ENCODE data around the gene TNP1. TPM values are rescaled to one million over a fixed set of nuclear protein-coding genes. Genes with fewer than 3 reads are reported as not detected.

Gene TNP1
- total RNA-seq, 4 donors from 2014 or later = not detected

- Histone ChIP-seq H3K27me3 (no peaks in the 10 kb centered on the region), H3K4me3 (no peak overlapping the region), H3K4me1 (peaks cover 77 to 84% of the 10 kb centered on the region in 2 donors), H3K9me3 (no peaks in the 10 kb centered on the region), H3K36me3 (no peaks in the 10 kb centered on the region), H3K27ac (peak overlapping the region; percentile 88 to 95 (median 90))
- peak; percentile 64 to 72 for ATAC-seq
- intact Hi-C loops (cut with DNase I; ENCODE audit: low total_unique reads) = loop anchor here (2.0 to 10.0 kb wide), 4 partner anchors 52 to 1404 kb away; no protein-coding TSS in a partner anchor
- in situ Hi-C loops (cut with MboI; ENCODE audit: low sequenced_read_pairs in 4 of 4) = loop anchor here in 3 of 4 donors (10.0 to 25.0 kb wide), 3 partner anchors 66 to 193 kb away; partner anchors contain the start of gene IGFBP5 (in 2 of the 3)
- TF ChIP-seq POLR2A (IDR thresholded peaks at IDR 0.05) = no peak
- TF ChIP-seq, protein P1, sequence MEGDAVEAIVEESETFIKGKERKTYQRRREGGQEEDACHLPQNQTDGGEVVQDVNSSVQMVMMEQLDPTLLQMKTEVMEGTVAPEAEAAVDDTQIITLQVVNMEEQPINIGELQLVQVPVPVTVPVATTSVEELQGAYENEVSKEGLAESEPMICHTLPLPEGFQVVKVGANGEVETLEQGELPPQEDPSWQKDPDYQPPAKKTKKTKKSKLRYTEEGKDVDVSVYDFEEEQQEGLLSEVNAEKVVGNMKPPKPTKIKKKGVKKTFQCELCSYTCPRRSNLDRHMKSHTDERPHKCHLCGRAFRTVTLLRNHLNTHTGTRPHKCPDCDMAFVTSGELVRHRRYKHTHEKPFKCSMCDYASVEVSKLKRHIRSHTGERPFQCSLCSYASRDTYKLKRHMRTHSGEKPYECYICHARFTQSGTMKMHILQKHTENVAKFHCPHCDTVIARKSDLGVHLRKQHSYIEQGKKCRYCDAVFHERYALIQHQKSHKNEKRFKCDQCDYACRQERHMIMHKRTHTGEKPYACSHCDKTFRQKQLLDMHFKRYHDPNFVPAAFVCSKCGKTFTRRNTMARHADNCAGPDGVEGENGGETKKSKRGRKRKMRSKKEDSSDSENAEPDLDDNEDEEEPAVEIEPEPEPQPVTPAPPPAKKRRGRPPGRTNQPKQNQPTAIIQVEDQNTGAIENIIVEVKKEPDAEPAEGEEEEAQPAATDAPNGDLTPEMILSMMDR (IDR thresholded peaks at IDR 0.05 in 4 of 5, conservative IDR thresholded peaks at IDR 0.05 in 1 of 5) = no peak
- DNase-seq = peak; percentile 79 to 89
Measured at GRCh38 chr2:216880509-216881184, 20.8 kb upstream of the TNP1 start.

DNA sequence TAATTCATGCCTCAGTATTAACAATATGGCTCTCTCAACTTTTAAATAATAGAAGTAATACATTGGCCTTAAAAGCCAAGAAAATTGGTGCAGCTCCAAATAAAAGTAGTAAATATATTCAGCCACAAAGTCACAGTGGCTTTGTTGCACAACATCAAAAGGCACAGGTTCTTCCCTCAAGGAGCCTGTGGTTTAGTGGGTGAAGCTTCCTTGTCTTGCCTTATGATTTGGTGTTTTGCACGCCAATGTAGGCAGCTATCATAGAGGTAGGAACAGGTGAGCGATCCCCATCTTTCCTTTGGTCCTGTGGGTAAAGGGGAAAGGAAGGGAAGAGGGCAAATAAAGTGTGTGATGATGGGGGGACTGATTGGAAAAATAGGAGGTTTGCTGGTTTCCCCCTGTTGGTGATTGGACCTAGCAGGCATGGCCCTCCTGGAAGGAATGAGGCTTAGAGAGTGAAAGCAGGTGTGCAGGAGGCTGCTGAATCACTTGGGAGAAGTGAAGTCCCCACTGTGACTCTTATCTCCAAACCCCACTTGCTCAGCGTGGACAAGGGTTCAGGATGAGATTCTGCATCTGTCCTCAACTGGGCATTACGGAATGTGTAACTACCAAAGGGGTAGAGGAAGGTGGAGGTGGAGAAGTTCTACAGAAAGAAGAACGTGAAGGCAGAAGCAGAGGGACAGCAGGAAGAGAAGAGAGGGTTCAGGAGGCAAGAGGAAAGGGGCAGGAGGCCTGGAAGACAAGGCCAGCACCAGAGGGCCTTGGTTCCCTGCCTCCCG is 20.1 kb upstream of the TNP1 start:
- Histone ChIP-seq H3K9me3 (no peaks in the 10 kb centered on the region), H3K4me3 (no peak overlapping the region), H3K27me3 (no peaks in the 10 kb centered on the region), H3K36me3 (no peaks in the 10 kb centered on the region), H3K27ac (peak overlapping the region; percentile 88 to 95 (median 90)), H3K4me1 (peaks cover 72 to 78% of the 10 kb centered on the region in 2 donors)
- intact Hi-C loops (cut with DNase I; ENCODE audit: low total_unique reads) = loop anchor here (2.0 to 10.0 kb wide), 4 partner anchors 51 to 1405 kb away; no protein-coding TSS in a partner anchor
- ATAC-seq (no peak), DNase-seq (no peak)
- TF ChIP-seq POLR2A (IDR thresholded peaks at IDR 0.05) = no peak
- TF ChIP-seq, protein P1 (IDR thresholded peaks at IDR 0.05 in 4 of 5, conservative IDR thresholded peaks at IDR 0.05 in 1 of 5) = no peak
- in situ Hi-C loops (cut with MboI; ENCODE audit: low sequenced_read_pairs in 4 of 4) = loop anchor here in 3 of 4 donors (10.0 to 25.0 kb wide), 3 partner anchors 65 to 193 kb away; partner anchors contain the start of gene IGFBP5 (in 2 of the 3)

- Histone ChIP-seq H3K27me3 (no peaks in the 10 kb centered on the region), H3K27ac (peak overlapping the region; percentile 88 to 95 (median 90)), H3K4me3 (no peak overlapping the region), H3K9me3 (no peaks in the 10 kb centered on the region), H3K36me3 (no peaks in the 10 kb centered on the region), H3K4me1 (peaks cover 55 to 60% of the 10 kb centered on the region in 2 donors)
- in situ Hi-C loops (cut with MboI; ENCODE audit: low sequenced_read_pairs in 4 of 4) = loop anchor here in 2 of 4 donors (25.0 kb wide), 1 partner anchor 191 kb away; the partner anchor contains the start of gene IGFBP5 (in 2 of the 2)
- intact Hi-C loops (cut with DNase I; ENCODE audit: low total_unique reads) = no loop called here
- ATAC-seq = peak in 1 of 2 donors; percentile 40
- TF ChIP-seq, protein P1 (IDR thresholded peaks at IDR 0.05 in 4 of 5, conservative IDR thresholded peaks at IDR 0.05 in 1 of 5) = no peak
- DNase-seq = peak in 1 of 2 donors; percentile 22
Measured at GRCh38 chr2:216878072-216878471, 18.2 kb upstream of the TNP1 start.

- Histone ChIP-seq H3K4me1 (peaks cover 45 to 50% of the 10 kb centered on the region in 2 donors), H3K27ac (peak overlapping the region; percentile 88 to 95 (median 90)), H3K9me3 (no peaks in the 10 kb centered on the region), H3K4me3 (no peak overlapping the region), H3K27me3 (no peaks in the 10 kb centered on the region), H3K36me3 (no peaks in the 10 kb centered on the region)
- in situ Hi-C loops (cut with MboI; ENCODE audit: low sequenced_read_pairs in 4 of 4) (loop anchor here in 2 of 4 donors (25.0 kb wide), 1 partner anchor 190 kb away; the partner anchor contains the start of gene IGFBP5 (in 2 of the 2)), intact Hi-C loops (cut with DNase I; ENCODE audit: low total_unique reads) (no loop called here)
- DNase-seq (no peak), ATAC-seq (no peak)
- no peak for TF ChIP-seq POLR2A (IDR thresholded peaks at IDR 0.05)
- TF ChIP-seq, protein P1 (IDR thresholded peaks at IDR 0.05 in 4 of 5, conservative IDR thresholded peaks at IDR 0.05 in 1 of 5) = peak in 1 of 5 experiments; percentile 16
Measured at GRCh38 chr2:216877085-216877484, 17.2 kb upstream of the TNP1 start.
